GM19438 (cell line): Measurements from ENCODE around the gene CORO7.
"Not testable (repeated sequence)": the region's sequence is repeated elsewhere in the genome, so short reads cannot be mapped to it uniquely, and the experiment has no call there.

Experiments used
- ATAC-seq: cut with Tn5 transposase; IDR thresholded peaks from one replicate; pipeline ENCODE4 v1.9.1; 2021; ENCODE audit warnings: low read depth; ENCODE audit not compliant: unreplicated experiment

CORO7 gene

DNA sequence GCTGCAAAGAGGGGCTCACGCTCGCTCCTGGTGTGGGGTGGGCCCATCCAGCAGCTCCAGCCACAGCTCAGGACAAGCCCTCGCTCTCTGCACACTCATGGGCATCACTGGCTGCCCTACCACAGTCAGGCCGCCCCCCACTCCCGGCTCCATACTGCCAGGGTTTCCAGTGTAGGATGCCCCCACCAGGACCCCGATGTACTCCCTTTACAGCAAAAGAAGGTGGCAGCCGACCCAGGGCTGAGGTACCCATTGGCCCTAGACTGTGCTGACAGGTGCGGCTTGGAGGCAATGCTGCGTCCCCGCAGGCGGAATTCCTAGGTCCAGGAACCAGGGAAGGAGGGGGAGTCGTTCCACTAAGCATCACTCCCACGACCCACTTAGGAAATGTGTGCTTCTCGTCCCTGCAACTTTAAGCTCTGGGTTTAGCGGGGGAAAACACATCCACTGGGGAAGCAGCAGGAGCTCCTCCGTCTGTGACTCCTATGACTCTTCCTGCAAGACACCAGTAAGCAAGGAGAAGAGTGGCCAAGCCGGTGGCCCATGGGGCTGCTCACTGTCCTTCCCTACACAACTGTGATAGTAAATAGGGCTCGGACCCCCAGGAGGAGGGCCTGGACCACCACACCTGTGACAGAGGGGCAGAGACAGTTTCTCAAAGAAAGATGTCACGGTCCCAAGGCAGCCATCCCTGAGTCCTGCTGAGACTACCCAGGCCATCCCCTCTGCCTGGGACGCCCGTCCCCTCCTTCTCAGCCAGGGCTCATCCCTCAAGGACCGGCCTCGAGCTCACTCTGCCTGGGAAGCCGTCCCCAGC lies 13.1 kb downstream of the CORO7 start:
- no peak for ATAC-seq

DNA sequence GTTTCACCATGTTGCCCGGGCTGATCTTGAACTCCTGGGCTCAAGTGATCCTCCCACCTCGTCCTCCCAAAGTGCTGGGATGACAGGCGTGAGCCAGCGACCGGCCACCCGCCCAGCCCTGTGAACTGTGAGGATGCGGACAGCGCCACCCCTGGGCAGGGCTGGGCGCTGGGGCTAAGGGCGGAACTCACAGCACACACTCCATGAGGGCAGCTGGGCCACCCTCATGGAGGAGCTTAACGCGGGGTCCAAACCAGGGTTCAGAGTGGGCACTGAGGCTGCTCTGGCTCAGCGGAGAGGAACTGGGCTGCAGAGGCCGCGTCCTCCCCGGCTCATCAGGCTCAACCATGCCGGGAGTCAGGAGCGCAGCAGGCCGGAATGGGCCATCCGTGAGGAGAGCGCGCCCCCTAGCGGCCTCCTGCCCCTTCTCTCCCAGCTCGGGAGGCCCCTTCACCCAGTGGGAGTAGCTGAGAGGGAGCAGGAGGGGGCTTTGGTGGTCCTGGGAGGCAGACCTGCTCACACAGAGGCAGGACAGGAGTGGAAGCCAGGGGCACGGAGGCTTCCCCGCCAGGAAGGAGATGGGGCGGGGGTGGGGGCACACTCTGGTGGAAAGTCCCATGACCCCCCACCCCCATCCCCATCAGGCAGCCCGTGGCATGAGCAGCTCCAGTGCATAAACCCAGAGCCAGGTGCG lies 13.8 kb downstream of the CORO7 start:
- no peak for ATAC-seq

DNA sequence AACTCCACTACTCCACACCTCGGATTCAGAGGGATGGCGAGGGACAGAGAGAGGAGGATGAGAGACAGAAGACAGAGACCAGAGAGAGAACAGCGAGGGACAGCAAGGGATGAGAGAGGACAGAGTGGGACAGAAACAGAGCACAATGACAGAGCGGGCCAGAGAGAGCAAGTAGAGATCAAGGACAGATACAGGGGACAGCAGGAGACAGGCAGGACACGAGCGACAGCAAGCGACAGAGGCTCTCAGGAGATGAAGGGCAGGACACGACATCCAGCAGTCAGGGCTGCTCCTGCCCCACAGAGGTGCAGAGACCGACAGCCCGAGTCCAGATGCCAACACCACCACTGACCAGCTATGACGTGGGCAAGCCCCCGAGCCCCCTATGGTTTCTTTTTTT lies 14.9 kb downstream of the CORO7 start:
- ATAC-seq, result no peak

DNA sequence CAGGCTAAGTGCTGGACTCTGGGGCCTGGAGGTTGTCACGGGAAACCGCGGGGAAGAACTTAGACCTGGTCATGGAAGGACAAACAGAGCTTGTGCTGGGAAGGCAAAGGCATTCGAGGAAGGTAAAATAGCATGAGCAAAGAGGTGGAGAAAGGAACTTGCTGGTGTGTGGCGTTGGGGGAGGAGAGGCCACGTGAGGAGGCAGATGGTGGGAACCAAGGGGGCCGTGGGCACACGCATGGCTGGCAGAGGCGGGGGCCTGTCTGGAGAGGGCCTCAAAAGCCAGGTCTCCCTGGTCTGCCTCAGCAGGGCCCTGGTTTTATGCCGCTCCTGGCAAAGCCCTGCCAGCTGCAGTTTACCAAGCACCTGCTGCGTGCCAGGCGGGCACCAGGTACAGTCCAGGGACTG lies 15.3 kb downstream of the CORO7 start:
- no peak for ATAC-seq

DNA sequence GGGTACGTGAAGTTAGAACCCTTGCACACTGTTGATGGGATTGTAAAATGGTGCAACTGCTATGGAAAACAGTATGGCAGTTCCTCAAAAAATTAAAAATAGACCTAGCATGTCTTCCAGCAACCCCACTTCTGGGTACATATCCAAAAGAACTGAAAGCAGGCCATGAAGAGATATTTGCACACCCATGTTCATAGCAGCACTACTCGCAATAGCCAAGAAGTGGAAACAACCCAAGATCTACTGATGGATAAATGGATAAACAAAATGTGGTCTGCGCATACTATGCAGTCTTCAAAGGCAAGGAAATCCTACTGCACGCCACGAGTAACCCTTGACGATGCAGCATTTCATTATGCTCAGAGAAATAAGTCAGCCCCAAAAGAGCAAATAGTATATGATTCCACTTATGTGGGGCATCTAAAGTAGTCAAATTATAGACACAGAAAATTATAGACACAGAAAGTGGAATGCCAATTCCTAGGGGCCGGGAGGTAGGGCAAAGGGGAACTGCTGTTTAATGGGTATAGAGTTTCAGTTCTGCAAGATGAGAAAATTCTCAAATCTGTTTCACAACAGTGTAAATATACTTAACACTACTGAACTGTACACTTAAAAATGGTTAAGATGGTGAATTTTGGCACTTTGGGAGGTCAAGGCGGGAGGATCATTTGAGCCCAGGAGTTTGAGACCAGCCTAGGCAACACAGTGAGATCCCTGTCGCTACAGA lies 17.2 kb downstream of the CORO7 start:
- no peak for ATAC-seq

DNA sequence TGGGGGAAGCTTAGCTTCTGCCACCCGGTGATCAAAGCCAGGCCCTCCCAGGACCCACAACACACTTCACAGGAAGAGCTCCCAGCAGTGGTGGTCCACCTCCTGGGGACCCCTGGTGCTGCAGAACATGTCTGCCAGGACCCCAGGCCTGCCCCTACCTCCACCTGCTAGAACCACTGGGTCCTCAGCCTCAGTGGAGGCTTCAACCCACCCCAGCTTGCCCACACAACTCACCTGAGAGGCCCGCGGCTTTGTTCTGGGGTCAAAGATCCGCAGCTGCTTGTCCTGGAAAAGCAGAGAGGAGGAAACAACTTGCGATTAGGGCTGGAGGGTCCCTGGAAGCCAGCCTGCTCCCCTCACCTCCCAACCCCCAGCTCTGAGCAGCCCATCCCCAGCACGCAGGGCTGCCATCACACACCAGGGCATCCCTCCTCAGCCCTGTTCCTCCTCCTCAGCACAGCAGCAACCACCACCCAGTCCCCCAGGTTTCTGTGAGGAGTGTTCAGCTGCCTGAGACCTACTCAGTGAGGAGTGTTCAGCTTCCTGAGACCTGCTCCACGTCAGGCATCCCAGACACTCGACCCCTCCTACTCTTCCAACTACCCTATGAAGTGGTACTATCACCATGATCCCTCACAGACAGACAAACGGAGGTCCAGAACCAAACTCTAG lies 21.2 kb downstream of the CORO7 start:
- ATAC-seq, result no peak

DNA sequence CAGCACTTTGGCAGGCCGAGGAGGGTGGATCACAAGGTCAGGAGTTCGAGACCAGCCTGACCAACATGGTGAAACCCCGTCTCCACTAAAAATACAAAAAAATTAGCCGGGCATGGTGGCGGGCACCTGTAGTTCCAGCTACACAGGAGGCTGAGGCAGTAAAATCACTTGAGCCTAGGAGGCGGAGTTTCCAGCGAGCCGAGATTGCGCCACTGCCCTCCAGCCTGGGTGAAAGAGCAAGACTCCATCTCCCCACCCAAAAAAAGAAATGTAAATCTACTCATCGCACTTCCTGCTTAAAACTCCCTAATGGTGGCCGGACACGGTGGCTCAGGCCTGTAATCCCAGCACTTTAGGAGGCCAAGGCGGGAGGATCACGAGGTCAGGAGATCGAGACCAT lies 22.5 kb downstream of the CORO7 start:
- ATAC-seq, result not testable (repeated sequence)

DNA sequence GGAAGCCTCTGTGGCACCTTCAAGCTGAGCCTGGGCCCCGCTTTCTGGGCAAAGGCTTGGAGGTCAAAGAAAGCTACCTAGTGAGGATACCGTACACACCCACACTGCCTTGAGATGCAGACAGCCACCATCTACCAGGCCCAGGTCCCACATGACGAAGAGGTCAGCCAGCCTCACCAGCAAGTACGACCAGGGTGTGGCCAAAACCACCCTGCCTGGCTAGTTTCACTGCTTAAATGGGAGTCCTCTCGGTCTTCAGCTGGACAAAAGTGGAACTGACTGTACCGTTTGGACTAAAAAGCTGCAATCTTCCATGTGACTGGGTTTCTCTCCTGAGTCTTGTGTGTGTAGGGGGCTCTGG lies 23.2 kb downstream of the CORO7 start:
- ATAC-seq, result no peak

DNA sequence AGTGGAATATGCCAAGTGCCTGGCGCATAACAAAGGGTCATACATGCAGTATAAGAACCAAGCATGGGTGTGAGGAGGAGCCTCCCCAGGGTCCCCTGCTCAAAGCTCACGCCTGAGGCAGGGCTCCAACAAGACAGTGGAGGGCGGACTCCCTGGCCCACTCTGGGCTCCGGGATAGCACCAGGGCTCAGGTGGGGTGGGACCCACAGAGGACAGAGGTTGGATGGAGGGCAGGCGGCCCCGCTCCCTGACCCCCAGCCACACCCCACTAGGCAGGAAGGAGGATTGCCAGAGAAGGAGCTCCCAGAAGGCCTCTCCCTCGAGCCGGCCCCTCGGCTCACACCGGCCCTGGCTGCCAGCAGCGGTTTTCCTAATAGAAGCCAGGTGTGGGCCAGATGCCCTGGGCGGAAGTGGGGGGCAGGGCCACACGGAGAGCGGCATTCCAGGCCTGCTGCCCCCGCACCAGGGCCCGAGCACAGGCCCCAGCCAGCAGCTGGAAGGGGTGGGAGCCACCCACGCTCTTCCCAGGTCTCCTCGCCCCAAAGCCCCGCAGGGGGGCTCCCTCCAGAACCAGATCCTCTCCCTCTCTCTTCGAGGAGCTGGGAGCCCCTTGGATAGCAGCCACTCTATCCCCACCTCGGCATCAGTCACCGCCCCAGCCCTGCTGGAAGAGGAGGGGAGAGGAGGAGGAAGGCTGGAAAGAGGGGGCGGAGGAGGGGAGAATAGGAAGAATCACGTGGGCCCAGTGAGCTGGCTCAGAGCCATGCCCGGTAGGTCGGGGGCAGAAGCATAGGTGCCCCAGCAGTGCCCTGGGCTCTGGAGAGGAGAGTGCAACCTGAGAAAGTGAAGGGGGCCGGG lies 23.8 kb downstream of the CORO7 start:
- ATAC-seq, result no peak

DNA sequence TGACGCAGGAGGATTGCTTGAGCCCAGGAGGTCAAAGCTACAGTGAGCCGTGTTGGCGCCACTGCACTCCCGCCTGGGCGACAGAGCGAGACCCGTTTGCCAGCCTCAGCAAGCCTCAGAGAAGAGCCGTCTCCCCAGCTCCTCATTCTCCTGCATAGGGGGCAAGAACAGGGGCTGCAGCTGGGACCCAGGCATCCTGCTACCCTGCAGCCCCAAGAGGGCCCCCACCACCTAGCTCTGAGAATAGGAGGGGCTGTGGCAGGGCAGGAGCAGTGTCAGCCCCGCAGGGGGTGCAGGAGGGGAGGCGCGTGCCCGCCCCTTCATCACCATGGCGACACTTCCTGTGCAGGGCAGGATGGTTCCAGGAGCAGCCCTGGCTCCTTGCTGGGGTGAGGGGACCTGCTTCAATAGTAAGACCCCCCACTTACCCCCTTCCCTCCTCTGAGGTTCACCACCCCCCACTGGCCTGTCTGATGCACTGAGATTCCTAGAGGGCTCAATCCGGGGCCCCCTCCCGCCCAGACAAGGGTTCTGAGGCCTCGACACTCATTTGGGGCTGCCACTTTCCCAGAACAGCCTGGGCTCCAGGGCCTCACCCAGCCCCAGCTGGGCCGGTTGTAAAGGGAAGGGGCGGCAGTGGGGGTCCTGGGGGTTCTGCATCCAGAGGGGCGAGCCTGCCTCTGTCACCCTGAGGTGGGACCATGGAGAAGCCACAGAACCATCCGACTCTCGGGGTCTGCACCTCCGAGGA lies 24.6 kb downstream of the CORO7 start:
- no peak for ATAC-seq

DNA sequence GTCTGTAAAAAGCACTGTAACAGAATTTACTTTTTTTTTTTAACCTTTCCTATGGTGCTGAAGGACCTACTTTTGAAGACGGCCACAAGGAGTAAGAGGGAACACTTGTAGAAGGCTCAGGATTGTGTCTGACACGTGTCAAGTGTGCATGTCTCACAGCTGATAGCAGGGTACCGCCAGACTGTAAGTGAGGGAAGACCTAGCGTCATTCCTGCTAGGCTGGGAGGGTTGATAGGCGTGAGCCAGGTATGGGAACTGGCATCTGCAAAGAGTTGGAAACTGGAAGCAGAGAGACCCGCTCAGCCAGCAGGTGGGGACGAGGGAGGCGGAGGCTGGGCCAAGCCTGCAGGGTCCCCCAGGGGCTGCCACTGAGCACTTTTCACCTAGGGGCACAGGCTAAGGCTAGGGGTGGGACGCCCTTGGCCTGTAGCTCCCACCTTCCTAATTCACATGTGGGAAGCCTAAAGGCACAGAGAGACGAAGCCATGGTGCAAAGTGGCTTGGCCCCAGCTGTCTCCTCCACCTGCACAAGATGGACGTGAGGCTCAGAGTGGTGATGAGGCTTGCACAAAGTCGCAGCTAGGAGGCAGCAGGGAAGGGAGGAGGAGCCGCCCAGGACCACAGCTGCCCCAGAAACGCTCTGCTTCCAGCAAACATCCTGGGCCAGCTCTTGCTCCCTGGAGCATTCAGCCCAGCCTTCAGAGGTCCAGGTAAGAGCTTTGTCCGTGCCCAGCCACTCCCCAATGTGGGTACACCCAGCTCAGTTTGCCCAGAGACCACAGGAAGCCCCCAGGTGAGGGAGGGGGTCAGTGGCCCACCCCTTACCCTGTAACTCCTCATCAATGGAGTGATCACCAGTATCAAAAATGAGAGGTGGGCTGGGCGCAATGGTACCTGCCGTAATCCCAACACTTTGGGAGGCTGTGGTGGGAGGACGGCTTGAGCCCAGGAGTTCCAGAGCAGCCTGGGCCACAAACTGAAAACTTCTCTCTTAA lies 25.8 kb downstream of the CORO7 start:
- no peak for ATAC-seq

DNA sequence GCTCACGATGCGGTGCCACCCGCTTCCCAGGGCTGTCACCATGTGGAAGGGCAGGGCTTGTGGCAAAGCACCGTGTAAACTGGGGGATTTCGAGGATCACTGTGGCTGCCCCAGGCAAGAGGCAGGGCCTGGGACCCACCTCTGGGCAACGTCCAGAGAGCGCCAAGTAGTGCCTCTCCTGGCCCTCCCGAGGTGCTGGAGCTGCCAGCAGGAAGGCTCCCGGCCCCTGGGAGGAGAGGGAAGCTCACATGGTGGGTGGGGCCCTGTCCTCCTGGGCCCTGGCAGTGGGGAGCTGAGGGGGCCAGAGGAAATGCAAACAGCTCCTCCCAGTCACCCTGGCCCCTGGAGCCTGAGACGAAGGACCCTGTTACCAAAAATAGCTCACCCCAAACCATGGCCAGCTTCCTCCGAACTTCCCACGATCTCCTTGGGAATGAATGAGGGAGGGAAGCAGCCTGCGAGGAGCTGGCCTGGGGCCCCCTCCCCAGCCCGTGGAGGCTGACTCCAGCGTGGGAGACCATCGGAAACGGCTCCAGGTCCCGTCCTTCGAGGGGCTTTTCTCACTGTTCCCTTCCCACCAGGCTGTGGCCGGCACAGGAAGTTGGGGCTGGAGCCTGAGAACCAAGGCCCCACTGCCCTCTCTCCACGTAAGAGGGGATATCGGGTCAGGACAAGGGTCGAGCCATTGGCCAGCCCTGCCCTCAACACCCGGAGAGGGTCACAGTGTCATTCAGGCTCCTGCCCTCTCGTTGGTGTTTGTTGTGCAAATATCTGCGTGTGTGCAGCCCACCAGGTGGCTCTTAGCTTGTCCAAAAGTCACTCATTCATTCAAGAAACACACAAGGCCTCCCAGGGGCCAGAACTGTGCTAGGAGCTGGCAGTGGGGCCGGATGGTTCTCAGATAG lies 27.1 kb downstream of the CORO7 start:
- no peak for ATAC-seq

DNA sequence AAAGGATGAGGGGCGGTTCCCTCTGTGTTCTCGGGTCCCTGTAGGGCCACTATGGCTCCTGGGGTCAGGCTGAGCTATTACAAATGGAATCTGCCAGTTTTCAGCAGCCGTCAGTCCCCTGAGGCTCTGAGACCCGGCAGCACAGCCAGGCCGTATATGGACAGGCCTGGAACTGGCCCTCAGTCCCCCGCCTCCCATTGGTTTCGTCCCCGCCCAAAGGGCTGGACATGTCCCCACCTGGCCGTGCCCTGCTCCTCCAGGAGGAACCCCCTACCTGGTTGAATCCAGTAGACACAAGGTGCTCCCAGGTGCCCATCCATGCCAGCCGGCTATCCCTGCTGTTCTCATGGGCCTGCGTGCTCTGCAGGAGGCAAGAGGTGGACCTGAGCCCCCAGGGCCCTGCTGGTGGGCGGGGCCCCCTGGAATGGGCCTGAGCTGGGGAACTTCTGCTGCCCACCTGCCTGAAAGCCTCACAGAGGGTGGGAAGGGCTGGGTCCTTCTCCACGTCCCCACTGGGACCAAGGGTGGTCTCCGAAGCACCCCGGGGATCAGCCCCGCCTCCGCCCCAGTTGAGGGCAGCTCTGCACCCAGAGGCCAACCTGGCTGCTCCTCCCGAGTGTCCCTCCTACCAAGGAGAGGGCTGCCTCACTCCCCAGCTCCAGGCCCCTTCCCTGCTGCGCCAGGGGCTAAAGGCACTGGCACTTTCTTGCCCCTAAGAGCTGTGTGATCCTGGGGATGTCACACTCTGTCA lies 27.9 kb downstream of the CORO7 start:
- ATAC-seq, result no peak

DNA sequence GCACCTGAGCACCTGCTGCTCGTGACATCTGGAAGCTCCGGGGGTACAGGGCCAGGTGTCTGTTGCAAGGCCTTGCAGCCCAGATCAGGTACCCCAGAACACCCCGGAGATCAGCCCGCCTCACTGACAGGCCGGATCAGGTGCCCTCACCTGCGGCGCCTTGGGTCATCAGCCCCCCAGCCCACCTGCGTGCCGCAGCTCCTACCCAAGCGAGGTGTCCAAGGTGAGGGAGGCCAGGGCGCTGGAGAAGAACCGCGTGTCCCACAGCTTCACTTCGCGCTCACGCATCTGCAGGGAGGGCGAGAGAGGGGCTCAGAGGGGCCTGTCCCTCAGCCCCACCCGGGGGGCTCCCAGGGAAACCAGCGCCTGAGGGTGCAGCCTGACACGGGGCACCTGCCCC lies 28.6 kb downstream of the CORO7 start:
- ATAC-seq, result no peak

DNA sequence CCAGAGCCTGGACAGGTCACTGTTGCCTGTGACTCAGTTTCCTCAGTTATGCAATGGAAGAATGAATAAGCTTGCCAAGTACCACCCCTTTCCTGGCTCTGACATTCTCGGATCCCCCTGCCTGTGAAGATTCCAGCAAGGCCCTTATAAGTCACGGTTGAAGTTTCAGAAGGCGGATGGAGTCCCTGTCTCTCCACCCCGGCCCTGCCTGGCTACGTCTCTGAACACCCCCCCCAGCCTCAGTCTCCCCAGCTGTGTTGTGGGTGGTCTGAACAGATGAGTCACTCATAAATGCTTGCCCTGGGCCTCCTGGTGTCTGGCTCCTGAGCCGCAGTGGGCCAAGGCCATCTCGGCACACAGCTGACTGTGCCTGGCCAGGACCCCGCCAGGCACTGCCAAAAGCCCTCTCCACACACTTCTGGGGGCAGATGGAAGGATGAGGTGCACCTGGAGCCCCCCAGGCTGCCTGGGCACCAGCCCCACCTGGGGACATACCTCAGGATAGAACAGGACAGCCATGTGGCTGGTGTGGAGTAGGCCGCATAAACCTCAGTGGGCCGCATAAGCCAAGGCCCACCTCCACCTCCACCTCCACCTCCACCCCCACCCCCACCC lies 29.3 kb downstream of the CORO7 start:
- no peak for ATAC-seq

DNA sequence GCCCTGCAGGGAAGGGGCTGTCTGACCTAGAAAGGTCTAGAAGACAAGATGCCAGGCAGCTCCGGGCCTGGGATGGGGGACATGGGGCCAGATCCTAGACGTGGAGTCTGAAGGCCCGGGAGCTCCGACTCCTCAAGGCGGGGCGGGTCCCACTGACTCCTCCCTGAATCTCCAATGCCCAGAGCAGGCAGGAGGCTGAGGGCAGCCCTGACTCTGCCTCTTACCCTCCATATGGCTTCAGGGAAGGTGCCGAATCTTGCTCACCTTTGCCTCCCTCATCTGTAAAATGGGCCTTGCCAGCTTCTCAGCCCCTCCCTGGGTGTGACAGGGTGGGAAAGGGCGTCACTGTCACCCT lies 30.0 kb downstream of the CORO7 start:
- ATAC-seq, result no peak
